IMR-90 (cell line): ENCODE measurements around the gene MIEN1. TPM values are rescaled to one million over a fixed set of nuclear protein-coding genes. Genes with fewer than 3 reads are reported as not detected.

Experiments used
- ATAC-seq: fragments of 200-7000 bp; cut with Tn5 transposase; 2 replicates; pipeline ENCODE4 v1.9.1; 2020; ENCODE audit warnings: low read depth, mild to moderate bottlenecking, moderate library complexity
- BruUV-seq: library from RNA; stranded (reverse); fragments of 400-500 nt; replicated peaks from 2 replicates; lab custom pipeline; 2021; lab: Mats Ljungman, UMichigan
- CTCF ChIA-PET: fragments of 300-600 bp; formaldehyde crosslinking; extraction: SDS; loops from one replicate; lab custom pipeline; 2021; ENCODE audit warnings: antibody characterized with exemption; lab: Yijun Ruan, JAX
- POLR2A ChIA-PET: fragments of 300-600 bp; sonication (Branson Sonifier 250); formaldehyde crosslinking; loops from one replicate; lab custom pipeline; 2022; ENCODE audit warnings: antibody characterized with exemption; ENCODE audit not compliant: unreplicated experiment; lab: Charles Lee
- DNase-seq: peaks from one replicate; pipeline ENCODE4 v3.0.0; 2013
- H2AFZ ChIP-seq: replicated peaks from 2 replicates; pipeline ENCODE3; 2013; ENCODE audit warnings: low read length, mild to moderate bottlenecking; ENCODE audit not compliant: poor library complexity
- H2AK5ac ChIP-seq: 2 replicates; pipeline ENCODE4 v1.6.1; 2013; ENCODE audit warnings: low read depth, low read length, inconsistent platforms
- H2AK9ac ChIP-seq: replicated peaks from 2 replicates; pipeline ENCODE3; 2013; ENCODE audit warnings: mild to moderate bottlenecking, low read depth, low read length, moderate library complexity; ENCODE audit not compliant: poor library complexity
- H2BK120ac ChIP-seq: 2 replicates; pipeline ENCODE4 v1.6.1; 2013; ENCODE audit warnings: low read depth, low read length, inconsistent platforms
- H2BK15ac ChIP-seq: 3 replicates; pipeline ENCODE4 v1.6.1; 2013; ENCODE audit warnings: low read depth, low read length, inconsistent platforms
- H2BK20ac ChIP-seq: 2 replicates; pipeline ENCODE4 v1.6.1; 2013; ENCODE audit warnings: low read depth, mild to moderate bottlenecking, inconsistent platforms, low read length, moderate library complexity
- H2BK5ac ChIP-seq: 2 replicates; pipeline ENCODE4 v1.6.1; 2013; ENCODE audit warnings: mild to moderate bottlenecking, low read depth, low read length, inconsistent platforms; ENCODE audit not compliant: poor library complexity, severe bottlenecking
- H3K14ac ChIP-seq: replicated peaks from 2 replicates; pipeline ENCODE4 v1.6.1; 2013; ENCODE audit warnings: low read depth, low read length, inconsistent platforms
- H3K18ac ChIP-seq: 2 replicates; pipeline ENCODE4 v1.6.1; 2013; ENCODE audit warnings: low read depth, low read length, control low read depth
- H3K23ac ChIP-seq: 2 replicates; pipeline ENCODE4 v1.6.1; 2013; ENCODE audit warnings: low read depth, low read length, inconsistent platforms
- H3K27ac ChIP-seq: 2 replicates; pipeline ENCODE4 v1.5.1; 2013; ENCODE audit warnings: mild to moderate bottlenecking, control low read depth, low read length; ENCODE audit not compliant: insufficient read depth
- H3K27me3 ChIP-seq: 2 replicates; pipeline ENCODE4 v1.6.1; 2013; ENCODE audit warnings: low read length; ENCODE audit not compliant: control insufficient read depth, insufficient read depth
- H3K36me3 ChIP-seq: 2 replicates; pipeline ENCODE4 v1.6.1; 2013; ENCODE audit warnings: low read length, mixed read lengths; ENCODE audit not compliant: control insufficient read depth, insufficient read depth
- H3K4ac ChIP-seq: 2 replicates; pipeline ENCODE4 v1.6.1; 2013; ENCODE audit warnings: low read depth, low read length, inconsistent platforms
- H3K4me1 ChIP-seq: 2 replicates; pipeline ENCODE4 v1.6.1; 2013; ENCODE audit warnings: low read length, mixed read lengths; ENCODE audit not compliant: control insufficient read depth, insufficient read depth
- H3K4me2 ChIP-seq: 2 replicates; pipeline ENCODE4 v1.6.1; 2013; ENCODE audit warnings: low read depth, mild to moderate bottlenecking, control low read depth, low read length, moderate library complexity
- H3K4me3 ChIP-seq: 2 replicates; pipeline ENCODE4 v1.5.1; 2013; ENCODE audit warnings: low read depth, mild to moderate bottlenecking, control low read depth, low read length, moderate library complexity; ENCODE audit not compliant: insufficient read depth
- H3K56ac ChIP-seq: 2 replicates; pipeline ENCODE4 v1.6.1; 2013; ENCODE audit warnings: low read length, inconsistent platforms; ENCODE audit not compliant: insufficient read depth; ENCODE audit errors: extremely low read depth
- H3K79me1 ChIP-seq, 2 experiments: 2 replicates each; pipeline ENCODE4 v1.6.1; 2013; ENCODE audit warnings: low read length in 2 of 2, inconsistent platforms in 1 of 2, low read depth in 1 of 2
- H3K9ac ChIP-seq: 2 replicates; pipeline ENCODE4 v1.6.1; 2013; ENCODE audit warnings: low read depth, low read length, control low read depth
- H3K9me1 ChIP-seq: 2 replicates; pipeline ENCODE4 v1.6.1; 2013; ENCODE audit warnings: low read length, inconsistent platforms; ENCODE audit not compliant: insufficient read depth
- H3K9me3 ChIP-seq: 2 replicates; pipeline ENCODE4 v1.6.1; 2013; ENCODE audit warnings: low read length; ENCODE audit not compliant: control insufficient read depth, insufficient read depth
- H4K20me1 ChIP-seq: 2 replicates; pipeline ENCODE4 v1.6.1; 2013; ENCODE audit warnings: low read length, inconsistent platforms; ENCODE audit not compliant: insufficient read depth
- H4K5ac ChIP-seq: 2 replicates; pipeline ENCODE4 v1.6.1; 2013; ENCODE audit warnings: mild to moderate bottlenecking, low read depth, low read length, control low read depth
- H4K8ac ChIP-seq, 2 experiments: 2 replicates each; pipeline ENCODE4 v1.6.1; 2013; ENCODE audit warnings: low read depth in 2 of 2, low read length in 2 of 2, control low read depth in 1 of 2, inconsistent platforms in 1 of 2
- H4K91ac ChIP-seq: 2 replicates; pipeline ENCODE4 v1.6.1; 2013; ENCODE audit warnings: low read depth, low read length, inconsistent platforms; ENCODE audit not compliant: insufficient read depth
- CEBPB ChIP-seq: IDR thresholded peaks from 2 replicates; pipeline ENCODE4 v1.6.1; 2012; ENCODE audit warnings: low read depth, low read length, improper control_type of control experiment
- CHD1 ChIP-seq: IDR thresholded peaks from 2 replicates; pipeline ENCODE4 v1.6.1; 2012; ENCODE audit warnings: low read depth, low read length, improper control_type of control experiment
- ELK1 ChIP-seq: fragments of 150-350 bp; IDR thresholded peaks from 2 replicates; pipeline ENCODE4 v1.6.1; 2016; ENCODE audit warnings: low read depth, mild to moderate bottlenecking, low read length, moderate library complexity, borderline replicate concordance
- MAFK ChIP-seq: IDR thresholded peaks from 2 replicates; pipeline ENCODE4 v1.6.1; 2012; ENCODE audit warnings: low read depth, low read length, improper control_type of control experiment
- MAZ ChIP-seq: IDR thresholded peaks from 2 replicates; pipeline ENCODE4 v1.6.1; 2012; ENCODE audit warnings: low read depth, mild to moderate bottlenecking, low read length, improper control_type of control experiment, moderate library complexity, borderline replicate concordance
- NFE2L2 ChIP-seq: fragments of 150-350 bp; IDR thresholded peaks from 2 replicates; pipeline ENCODE4 v1.6.1; 2016; ENCODE audit warnings: low read depth, mild to moderate bottlenecking, low read length
- POLR2A ChIP-seq: IDR thresholded peaks from 2 replicates; pipeline ENCODE4 v1.6.1; 2012; ENCODE audit warnings: mild to moderate bottlenecking, low read depth, low read length
- RAD21 ChIP-seq: IDR thresholded peaks from 2 replicates; pipeline ENCODE4 v1.6.1; 2012; ENCODE audit warnings: low read length, improper control_type of control experiment
- RFX5 ChIP-seq: IDR thresholded peaks from 2 replicates; pipeline ENCODE4 v1.8.0; 2012; ENCODE audit warnings: low read depth, mild to moderate bottlenecking, low read length, moderate library complexity
- SMC3 ChIP-seq: fragments of 150-350 bp; IDR thresholded peaks from 2 replicates; pipeline ENCODE4 v1.6.1; 2016; ENCODE audit warnings: low read depth, mild to moderate bottlenecking, antibody characterized with exemption, low read length, moderate library complexity
- USF2 ChIP-seq: fragments of 150-350 bp; IDR thresholded peaks from 2 replicates; pipeline ENCODE4 v1.6.1; 2017; ENCODE audit warnings: mild to moderate bottlenecking, antibody characterized with exemption, low read length, low read depth
- WGBS, 2 experiments: methylation state at CpG; one replicate each; pipeline versions ENCODE4 v1.1.5 to v1.1.7; 2013; ENCODE audit warnings: missing lambda C conversion rate in 2 of 2; ENCODE audit not compliant: insufficient read length in 1 of 2; ENCODE audit errors: extremely low coverage in 2 of 2; 5-methylcytosine and 5-hydroxymethylcytosine counted together
- dilution Hi-C: fragments of 300-500 bp; cut with HindIII; formaldehyde crosslinking; loops from one replicate; pipeline ENCODE4 v1.14.3; 2018; ENCODE audit warnings: low sequenced_read_pairs; ENCODE audit not compliant: unreplicated experiment
- in situ Hi-C: fragments of 300-500 bp; cut with MboI; formaldehyde crosslinking; loops from 3 replicates; pipeline ENCODE4 v1.14.3; 2019; ENCODE audit warnings: low sequenced_read_pairs, inconsistent platforms, mixed read lengths
- intact Hi-C: fragments of 100-400 bp; cut with micrococcal nuclease; formaldehyde crosslinking; loops from 2 replicates; pipeline ENCODE4 v1.10.0; 2022
- polyA plus RNA-seq, 3 experiments: library from polyadenylated mRNA; depleted of rRNA; stranded (reverse); fragments of >200 nt; gene quantifications; 2 replicates each; pipeline ENCODE4 v1.2.3, GENCODE V29; 2012; ENCODE audit warnings: low replicate concordance in 1 of 3
- total RNA-seq: library from RNA; depleted of rRNA; stranded (reverse); fragments of >200 nt; gene quantifications from 2 replicates; pipeline ENCODE4 v1.2.3, GENCODE V29; 2012

MIEN1 gene
- total and polyA plus RNA-seq, 2 of the 4 experiments (the other 2 are of a cell fraction) = 20.3 to 75.6 TPM

GRCh38 chr17:39709998-39710964, 20.1 kb downstream of the MIEN1 start:
- no peak overlapping the region for H2BK120ac ChIP-seq
- POLR2A ChIA-PET = no interaction called here
- peaks cover 52% of the 10 kb centered on the region for H3K36me3 ChIP-seq
- no peaks in the 10 kb centered on the region for H3K9me1 ChIP-seq
- H2BK5ac ChIP-seq = no peak overlapping the region
- intact Hi-C loops = no loop called here
- no peak overlapping the region for H3K4me3 ChIP-seq
- H2AK5ac ChIP-seq = no peak overlapping the region
- 97% methylated on average over 5 of the region's 20 CpGs; no CpG with 5 or more reads in 1 of the 2 experiments for WGBS, 2 experiments
- no TSS peak for BruUV-seq
- dilution Hi-C loops = no loop called here
- H3K18ac ChIP-seq = no peak overlapping the region
- H3K4ac ChIP-seq = no peak overlapping the region
- no peak overlapping the region for H3K56ac ChIP-seq
- no peaks in the 10 kb centered on the region for H3K4me1 ChIP-seq
- no peak overlapping the region for H3K14ac ChIP-seq
- no peaks in the 10 kb centered on the region for H3K9me3 ChIP-seq
- ATAC-seq = no peak
- no peak overlapping the region for H2BK15ac ChIP-seq
- no peak overlapping the region for H2BK20ac ChIP-seq
- no peak overlapping the region for H3K23ac ChIP-seq
- CTCF ChIA-PET = no interaction called here
- H4K5ac ChIP-seq = no peak overlapping the region
- no peak for TF ChIP-seq RAD21
- TF ChIP-seq POLR2A = no peak
- TF ChIP-seq NFE2L2 = no peak
- no peak for TF ChIP-seq USF2
- TF ChIP-seq SMC3 = no peak
- no peak for TF ChIP-seq ELK1
- TF ChIP-seq RFX5 = no peak
- no peak for TF ChIP-seq CEBPB
- no peak for TF ChIP-seq CHD1
- TF ChIP-seq MAZ = no peak
- no peak for TF ChIP-seq MAFK
- no peak overlapping the region for H3K9ac ChIP-seq
- H2AK9ac ChIP-seq = no peak overlapping the region
- no peak overlapping the region for H2AFZ ChIP-seq
- in situ Hi-C loops = no loop called here
- H4K8ac ChIP-seq = no peak overlapping the region
- no peak overlapping the region for H4K91ac ChIP-seq
- peaks cover 15% of the 10 kb centered on the region for H4K20me1 ChIP-seq
- H3K79me1 ChIP-seq = peaks cover 0 to 24% of the 10 kb centered on the region in 2 experiments; a peak in 2 of 4 replicates
- no peaks in the 10 kb centered on the region for H3K27me3 ChIP-seq
- H3K27ac ChIP-seq = no peak overlapping the region
- no peak for DNase-seq
- no peak overlapping the region for H3K4me2 ChIP-seq
